HG03378 (cell line): Measurements from ENCODE around the gene FAM240A.
"Not testable (repeated sequence)": the region's sequence is repeated elsewhere in the genome, so short reads cannot be mapped to it uniquely, and the experiment has no call there.

Experiments used
- ATAC-seq: cut with Tn5 transposase; IDR thresholded peaks from one replicate; pipeline ENCODE4 v1.9.1; 2021; ENCODE audit warnings: mild to moderate bottlenecking, moderate library complexity; ENCODE audit not compliant: unreplicated experiment

FAM240A gene

GRCh38 chr3:46586738-46587246 is 25.5 kb upstream of the FAM240A start:
- no peak for ATAC-seq

DNA sequence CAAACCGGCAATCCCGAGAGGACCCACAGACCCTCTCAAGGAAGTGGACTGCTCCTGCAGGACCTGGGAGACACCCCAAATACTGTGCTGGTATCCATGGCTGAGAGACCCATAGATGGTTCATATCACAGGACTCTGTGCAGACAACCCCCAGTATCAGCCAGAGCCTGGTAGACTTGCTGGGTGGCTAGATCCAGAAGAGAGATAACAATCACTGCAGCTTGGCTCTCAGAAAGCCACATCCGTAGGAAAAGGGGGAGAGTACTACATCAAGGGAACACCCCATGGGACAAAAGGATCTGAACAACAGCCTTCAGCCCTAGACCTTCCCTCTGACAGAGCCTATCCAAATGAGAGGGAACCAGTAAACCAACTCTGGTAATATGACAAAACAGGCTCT is 25.1 kb upstream of the FAM240A start:
- ATAC-seq = not testable (repeated sequence)

DNA sequence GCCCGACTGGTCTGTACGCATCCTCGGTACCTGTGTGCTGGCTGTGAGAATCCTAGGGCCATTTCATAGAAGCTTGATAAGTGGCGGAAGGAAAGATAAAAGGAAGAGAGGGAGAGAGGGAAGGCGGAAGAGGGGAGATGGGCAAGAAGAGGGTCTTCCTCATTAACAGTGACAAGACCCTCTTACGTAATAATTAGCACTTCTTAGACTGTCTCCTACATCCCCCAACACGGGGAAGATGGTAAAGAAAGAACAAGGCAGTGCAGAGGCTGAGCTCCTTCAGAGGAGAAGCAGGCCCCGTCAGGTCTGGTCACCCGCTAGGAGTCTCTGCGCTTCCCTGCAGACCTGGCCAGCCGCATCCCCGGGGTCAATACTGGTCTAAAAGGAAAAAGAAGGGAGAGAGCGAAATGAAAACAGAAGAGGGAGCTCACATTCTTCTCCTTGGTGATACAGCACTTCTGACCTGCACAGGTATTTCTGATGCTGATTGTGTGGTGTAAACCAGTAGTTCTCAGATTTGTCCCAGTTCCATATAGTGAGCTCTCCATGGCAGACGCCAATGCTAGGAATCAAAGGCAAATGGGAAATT is 19.0 kb upstream of the FAM240A start:
- no peak for ATAC-seq

GRCh38 chr3:46593979-46594378 is 18.3 kb upstream of the FAM240A start:
- no peak for ATAC-seq

GRCh38 chr3:46594723-46595122 is 17.6 kb upstream of the FAM240A start:
- no peak for ATAC-seq

GRCh38 chr3:46595819-46596314 is 16.5 kb upstream of the FAM240A start:
- ATAC-seq = no peak

- ATAC-seq = no peak
Measured at GRCh38 chr3:46599590-46599989, 12.7 kb upstream of the FAM240A start.

DNA sequence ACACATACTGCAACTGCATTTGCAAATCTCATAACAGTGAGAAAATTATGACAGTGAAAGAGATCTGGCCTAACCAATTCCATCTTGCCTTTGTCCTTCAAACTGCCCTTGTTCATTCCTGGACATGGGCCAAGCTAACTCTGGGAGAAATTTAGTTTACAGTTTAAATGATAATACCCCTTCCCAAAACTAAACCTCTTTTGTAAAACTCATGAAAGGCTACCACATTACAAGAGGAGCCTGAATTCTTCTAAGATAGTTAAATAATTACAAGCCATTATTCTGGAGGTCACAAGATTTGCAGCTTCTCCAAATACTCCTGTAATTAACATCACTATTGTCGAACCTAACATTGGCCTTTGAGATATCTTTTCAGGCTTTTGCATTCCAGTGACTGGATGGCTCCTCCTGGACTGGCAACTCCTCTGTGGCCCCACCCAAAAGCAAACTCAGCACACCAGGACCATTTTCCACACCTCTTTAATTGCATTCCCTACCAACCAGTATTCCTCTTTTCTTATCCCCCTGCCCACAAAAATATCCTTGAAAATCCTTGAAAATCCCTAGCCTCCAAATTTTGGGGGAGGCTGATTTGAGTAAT is 8.8 kb upstream of the FAM240A start:
- ATAC-seq = no peak

GRCh38 chr3:46604127-46604526 is 8.2 kb upstream of the FAM240A start:
- no peak for ATAC-seq

DNA sequence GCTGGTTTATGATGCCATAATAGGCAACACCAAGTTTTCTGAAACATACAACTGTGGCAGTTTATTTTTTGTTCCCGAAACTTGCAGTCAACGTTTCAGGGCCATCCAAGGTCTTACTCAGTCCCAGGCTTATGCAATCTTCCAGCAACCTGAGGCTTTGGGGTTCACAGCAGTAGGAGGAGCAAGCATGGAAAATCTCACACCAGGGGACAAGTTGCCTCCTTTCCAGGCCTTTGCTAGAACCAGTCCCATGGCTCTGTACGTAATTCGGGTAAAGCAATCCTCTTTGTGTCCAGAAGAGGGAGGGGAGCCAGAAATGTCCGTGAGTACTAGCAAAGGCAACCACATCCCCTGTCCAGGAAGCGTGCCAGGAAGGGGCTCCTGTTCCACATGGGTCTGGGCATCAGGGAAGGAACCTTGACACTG is 4.7 kb upstream of the FAM240A start:
- ATAC-seq = no peak

DNA sequence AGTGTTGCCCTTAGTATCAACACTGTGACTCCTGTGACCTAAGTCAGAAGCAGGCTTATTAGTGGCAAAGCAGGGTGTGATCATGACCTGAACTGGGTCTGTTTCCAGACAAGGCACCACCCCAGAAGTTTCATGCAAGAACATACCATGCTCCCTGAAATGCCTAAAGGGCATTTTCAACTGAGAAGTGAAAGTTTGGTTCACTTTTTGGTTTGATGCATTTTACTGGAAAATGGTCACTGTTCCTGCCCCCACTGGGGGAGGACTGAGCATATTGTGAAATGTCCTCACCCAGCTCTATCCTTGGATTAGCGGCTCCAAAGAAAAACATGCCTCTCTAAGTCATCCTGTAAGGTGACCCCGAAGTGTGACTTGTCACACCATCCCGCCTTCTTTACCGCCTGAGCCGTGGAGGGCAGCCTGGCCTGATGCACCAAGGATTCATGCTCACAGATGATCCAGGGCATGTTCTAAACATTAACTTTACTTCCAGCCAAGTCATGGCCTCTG is 3.1 kb upstream of the FAM240A start:
- ATAC-seq = no peak

DNA sequence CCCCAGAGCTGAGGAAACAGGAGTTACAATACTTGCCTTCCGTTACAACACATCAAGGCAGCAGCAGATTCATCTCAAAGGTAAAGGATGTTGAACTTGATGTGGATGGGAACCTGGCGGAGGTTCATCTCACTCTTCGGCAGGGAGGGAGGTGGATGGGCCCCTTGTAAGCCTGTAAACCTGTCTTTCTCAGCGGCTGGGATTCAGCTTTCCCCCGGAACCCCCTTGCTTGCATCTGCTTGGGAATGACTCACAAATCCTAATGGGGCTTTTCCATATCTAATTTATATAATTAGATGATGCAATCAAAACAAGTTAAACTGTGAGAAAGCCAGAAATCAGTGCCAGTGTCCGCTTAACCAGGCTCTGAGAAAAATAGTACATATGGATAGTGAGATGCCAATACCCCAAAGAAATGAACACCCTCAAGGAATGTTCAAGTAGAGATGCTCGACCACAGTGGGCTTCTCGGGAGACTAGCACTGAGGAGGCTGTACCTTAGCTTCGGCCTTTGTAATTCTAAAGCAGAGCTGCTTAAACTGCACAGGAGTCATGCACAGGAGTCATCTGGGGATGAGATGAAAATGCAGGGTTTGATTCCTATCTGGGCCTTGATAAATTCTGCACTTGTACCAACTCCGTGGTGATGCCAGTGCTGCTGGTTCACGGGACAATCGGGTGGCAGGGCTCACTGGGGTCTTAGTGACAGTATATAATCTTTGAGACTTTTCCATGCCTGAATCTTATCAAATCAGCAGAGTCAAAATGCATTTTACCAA is 2.2 kb upstream of the FAM240A start:
- ATAC-seq = no peak

DNA sequence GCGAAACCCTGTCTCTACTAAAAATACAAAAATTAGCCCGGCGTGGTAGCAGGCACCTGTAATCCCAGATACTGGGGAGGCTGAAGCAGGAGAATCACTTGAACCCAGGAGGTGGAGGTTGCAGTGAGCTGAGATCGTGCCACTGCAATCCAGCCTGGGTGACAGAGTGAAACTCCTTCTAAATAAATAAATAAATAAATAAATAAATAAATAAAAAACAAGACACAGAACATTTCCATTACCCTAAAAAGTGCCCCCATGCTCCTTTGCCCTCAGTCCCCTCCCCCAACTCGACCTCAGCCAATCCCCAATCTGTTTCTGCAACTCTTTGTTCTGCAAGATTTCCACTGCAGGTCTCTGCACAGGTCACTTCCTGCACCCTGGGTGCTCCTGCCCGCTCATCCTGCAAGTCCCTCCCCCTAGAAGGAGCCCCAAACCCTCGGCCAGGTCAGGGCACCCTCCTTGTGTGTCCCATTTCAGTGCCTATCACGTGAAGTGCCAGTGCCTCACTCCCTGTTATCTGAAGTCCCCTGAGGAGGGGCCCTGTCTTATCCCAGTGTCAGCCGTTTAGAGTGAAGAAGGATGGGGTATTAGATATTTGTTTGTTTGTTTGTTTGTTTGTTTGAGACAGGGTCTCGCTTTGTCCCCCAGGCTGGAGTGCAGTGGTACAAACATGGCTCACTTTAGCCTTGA is 1.1 kb downstream of the FAM240A start:
- ATAC-seq = no peak

GRCh38 chr3:46614431-46614830 is 2.1 kb downstream of the FAM240A start:
- no peak for ATAC-seq

- ATAC-seq = no peak
Measured at GRCh38 chr3:46615050-46615775, 2.9 kb downstream of the FAM240A start.

- no peak for ATAC-seq
Measured at GRCh38 chr3:46615976-46616375, 3.7 kb downstream of the FAM240A start.

GRCh38 chr3:46617941-46618340 is 5.6 kb downstream of the FAM240A start:
- ATAC-seq = no peak

DNA sequence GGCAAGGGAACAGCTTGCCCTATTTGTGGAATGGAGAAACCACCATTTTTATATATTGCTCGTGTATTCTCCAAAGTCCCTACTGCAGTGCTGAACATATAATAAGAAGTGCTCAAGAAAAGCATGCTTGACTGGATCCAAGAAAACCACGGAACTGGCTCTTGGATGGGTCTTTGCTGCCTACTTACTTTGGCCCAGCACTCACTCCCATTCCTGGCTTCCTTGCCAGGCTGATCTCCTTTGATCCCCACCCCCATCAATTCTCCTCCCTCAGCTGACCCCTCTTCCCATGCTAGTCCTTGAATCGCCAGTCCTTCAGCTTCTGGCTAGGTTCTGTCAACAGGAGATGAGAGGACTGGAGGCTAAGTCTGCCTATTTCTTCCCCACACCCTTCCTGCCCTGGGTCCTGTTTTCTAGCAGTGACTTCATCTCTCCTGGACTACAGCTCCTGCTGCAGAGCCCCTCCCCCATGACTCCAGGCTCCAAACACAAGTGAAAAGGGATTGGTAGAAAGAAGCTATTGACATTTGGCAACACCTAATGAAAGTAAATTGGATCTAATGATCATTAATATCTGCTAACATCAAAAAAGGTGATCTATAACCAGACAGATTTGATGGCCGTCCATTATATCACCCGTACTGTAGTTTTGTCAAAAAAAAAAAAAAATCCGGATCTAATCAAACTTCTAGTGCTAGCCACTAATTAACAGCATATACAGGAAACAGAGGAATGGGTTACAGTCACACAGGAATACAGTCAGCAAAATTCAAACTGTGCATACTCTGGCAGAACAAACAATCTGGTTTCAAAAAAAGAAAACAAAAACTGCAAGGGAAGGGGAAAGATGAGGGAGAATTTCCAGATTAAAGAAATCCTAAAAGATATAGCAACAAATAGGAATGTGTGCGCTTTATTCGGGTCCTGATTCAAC is 7.8 kb downstream of the FAM240A start:
- ATAC-seq = no peak

DNA sequence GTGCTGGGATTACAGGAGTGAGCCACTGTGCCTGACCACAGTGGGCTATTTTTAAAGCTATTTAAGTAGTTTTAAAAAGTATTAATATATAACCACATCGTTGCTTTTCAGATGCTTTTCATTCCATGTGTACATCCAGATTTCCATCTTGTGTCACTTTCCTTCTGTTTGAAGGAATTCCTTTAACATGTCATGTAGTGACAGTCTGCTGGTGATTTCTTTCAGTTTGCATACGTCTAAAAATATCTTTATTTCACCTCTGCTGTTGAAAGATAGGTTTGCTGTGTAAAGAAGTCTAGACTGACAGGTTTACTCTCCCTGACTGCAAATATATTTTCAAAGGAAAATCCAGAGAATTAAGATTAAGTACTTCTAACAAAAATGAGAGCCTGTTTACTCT is 12.2 kb downstream of the FAM240A start:
- ATAC-seq = no peak
